ENCODE results near the gene MRPS11. TPM values are rescaled to one million over a fixed set of nuclear protein-coding genes. Genes with fewer than 3 reads are reported as not detected.
"Not testable (repeated sequence)": the region's sequence is repeated elsewhere in the genome, so short reads cannot be mapped to it uniquely, and the experiment has no call there.

The MRPS11 gene
- polyA plus RNA-seq (2013, experiment 1 of 2; ENCODE audit: insufficient read length) = 66.6 TPM
- polyA plus RNA-seq (2013, experiment 2 of 2; ENCODE audit: insufficient read length) = 34.9 TPM

DNA sequence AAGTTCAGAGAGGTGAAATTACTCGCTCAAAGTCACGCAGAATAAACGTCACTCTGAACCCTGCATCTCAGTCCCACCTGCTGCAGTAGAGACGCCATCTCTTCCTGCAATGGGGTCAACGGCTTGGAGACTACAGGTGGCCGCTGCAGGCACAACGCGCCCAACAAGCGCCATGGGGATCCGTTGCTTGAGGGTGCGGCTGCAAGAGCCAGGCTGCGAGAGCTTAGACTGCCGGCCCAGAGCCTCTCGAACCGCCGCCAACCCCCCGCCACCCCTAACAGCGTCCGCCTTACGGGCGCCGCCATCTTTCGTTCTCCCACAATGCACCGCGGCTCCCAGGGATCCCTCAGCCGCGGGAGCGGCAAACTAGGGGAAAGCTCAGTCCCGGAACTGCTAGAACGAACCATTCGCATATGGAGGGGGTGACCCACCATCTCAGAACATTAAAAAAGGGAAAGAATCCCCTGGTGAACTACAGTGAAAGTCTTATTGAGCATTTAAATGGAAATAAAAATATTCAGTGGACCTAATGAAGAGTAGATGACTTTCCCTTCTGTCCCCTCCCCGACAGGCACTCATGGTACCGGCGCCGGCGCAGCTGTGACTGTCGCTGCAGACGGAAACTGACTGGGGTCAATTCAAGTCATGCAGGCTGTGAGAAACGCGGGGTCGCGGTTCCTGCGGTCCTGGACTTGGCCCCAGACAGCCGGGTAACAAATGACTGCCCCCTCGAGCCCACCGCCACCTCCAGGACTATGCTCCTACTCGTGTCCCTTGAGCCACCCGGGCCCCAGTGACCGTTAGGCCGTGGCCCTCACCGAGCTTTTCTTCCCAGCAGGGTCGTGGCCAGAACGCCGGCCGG is at the start of gene MRPS11, which contains the start of gene MRPL46:
TSS of gene MRPS11 (plus strand) at position 636 of the 862 bp plus-strand sequence. CDS start at position 646, 10 bp downstream.
TSS of gene MRPL46 (minus strand) at position 316 of the 862 bp plus-strand sequence. CDS start at position 305, 11 bp downstream.
- DNase-seq = peak; percentile 89

- peak; percentile 21 for DNase-seq
These were observed 47.7 kb upstream of the MRPS11 start for GRCh38 chr15:88419830-88420229.

DNA sequence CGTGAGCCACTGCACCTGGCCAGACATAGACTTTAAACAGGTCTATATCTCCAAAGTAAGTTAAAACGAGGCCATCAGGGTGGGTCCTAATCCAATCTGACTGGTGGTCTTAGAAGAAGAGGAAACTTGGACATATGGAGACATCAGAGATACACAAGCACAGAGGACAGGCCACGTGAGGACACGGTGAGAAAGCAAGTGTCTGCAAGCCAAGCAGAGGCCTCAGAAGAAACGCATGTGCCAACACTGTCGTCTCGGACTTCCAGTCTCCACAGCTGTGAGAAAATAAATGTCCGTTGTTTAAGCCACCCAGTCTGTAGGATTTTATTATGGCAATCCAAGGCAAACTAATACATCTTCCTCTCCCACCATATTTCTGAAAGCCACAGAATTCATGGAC is 44.2 kb upstream of the MRPS11 start:
- no peak for DNase-seq

DNA sequence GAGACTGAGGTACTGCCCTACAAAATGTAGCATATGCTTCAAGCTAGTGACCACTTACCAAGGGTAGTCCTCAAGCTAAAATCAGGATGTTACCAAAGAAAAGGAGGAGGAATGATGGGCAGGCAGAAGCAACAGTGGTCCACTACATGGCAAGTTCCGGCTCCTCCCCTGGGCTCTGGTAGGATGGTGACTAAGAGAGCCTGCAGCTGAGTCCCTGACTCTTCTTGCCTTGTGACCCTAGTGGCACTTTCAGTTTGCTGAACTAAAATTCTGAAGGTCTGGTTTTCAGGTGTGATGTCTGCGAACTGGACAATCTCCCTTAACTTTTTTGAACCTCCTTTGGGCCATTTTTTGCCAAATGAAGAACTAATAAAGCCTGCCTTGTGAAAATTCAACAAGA is 41.2 kb upstream of the MRPS11 start:
- DNase-seq = no peak

- no peak for DNase-seq
These were observed 39.5 kb upstream of the MRPS11 start for GRCh38 chr15:88428053-88428452.

GRCh38 chr15:88428805-88429605 is 38.5 kb upstream of the MRPS11 start:
- no peak for DNase-seq

GRCh38 chr15:88430051-88430450 is 37.5 kb upstream of the MRPS11 start:
- no peak for DNase-seq

DNA sequence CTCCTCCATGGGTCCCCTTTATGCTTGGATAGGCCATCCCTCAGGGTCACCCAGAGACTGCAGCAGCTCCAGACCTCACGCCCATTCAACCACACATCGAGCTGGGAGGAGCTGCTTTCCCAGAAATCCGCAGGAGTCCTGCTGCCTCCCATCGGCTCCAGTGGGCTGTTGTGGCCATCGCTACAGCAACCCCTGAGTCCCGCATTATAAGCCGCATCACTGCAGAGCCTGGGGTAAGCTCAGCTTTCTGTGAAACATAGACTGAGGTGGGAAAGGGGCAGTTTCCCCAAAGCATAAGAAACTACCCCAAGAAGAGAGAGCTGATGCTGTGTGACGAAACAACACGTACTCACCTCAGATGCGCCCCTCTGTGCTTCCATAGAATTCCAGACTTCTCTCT is 36.1 kb upstream of the MRPS11 start:
- DNase-seq = no peak

DNA sequence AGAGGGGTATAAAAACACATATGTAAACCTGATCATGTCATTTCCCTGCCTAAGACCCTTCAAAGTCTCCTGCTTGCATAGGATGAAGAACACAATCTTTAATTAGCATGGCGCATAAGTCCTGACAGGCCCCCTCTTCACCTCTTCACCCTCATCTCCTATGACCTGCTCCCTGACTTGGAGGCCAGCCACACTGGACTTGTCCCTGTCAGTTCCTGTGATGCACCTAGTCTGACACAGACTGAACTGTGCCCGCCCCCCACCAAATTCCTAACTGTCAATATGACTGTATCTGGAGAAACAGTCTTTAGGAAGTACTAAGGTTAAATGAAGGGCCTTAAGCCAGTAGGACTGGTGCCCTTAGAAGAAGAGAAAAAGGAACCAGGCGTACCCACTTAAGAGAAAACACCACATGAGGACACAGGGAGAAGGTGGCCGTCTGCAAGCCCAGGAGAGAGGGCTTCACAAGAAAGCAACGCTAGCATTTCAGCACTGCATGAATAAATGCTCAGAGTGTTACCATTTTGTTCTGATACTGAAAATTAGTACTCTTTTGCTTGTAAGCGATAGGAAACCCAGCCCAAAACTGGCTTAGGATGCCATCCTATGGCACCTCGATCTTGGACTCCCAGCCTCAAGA is 34.3 kb upstream of the MRPS11 start:
- DNase-seq = no peak

GRCh38 chr15:88434106-88434505 is 33.4 kb upstream of the MRPS11 start:
- not testable (repeated sequence) for DNase-seq

DNA sequence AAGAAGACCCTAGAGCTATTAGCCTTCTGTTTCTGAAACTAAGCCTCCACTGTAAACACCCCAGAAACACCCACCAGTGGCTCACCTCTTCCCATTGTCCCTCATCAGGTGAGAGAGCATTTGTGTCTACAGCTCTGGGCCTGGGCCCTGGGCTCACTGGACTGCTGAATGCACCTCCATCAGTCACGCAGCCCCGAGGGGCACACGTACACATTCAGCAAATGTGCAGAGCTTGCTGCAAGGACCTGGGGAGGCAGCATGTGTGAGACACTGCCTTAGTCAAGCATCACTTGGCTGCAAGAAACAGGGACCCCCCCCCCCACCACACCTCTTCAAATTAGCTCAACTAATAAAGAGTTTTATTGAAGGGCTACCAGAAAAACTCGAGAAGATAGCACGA is 29.3 kb upstream of the MRPS11 start:
- no peak for DNase-seq

GRCh38 chr15:88440021-88440420 is 27.5 kb upstream of the MRPS11 start:
- DNase-seq = peak; percentile 72

DNA sequence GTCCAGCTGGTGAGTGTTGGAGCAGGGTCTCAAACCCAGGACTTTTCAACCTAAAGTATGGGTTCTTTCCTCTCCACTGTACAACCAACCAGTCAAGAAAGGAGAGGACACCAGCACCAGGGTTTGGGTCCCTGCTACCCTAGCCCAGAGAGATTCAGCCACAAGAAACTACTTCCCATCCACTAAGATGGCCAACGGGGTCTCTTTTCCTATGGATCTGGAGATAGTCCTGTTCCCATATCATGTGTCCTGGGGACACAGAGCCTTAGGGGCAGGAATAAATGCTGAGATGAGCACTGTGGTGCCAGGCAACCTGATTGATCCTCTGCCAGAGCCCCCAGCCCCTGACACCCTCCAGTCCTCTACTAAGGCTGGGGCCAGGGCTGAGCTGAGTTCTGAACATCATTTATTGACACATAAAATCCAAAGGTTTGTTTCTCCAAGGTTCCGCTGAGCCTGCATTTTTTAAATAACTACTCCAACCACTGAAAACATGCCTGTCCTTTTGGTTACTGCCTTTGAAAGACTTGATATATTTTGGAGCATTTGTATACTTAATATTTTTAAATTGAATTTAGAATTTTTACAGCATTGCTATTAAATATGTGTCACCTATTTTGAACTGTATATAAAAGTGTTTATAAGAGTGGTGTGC is 26.3 kb upstream of the MRPS11 start:
- no peak for DNase-seq

GRCh38 chr15:88447206-88447605 is 20.3 kb upstream of the MRPS11 start:
- no peak for DNase-seq

DNA sequence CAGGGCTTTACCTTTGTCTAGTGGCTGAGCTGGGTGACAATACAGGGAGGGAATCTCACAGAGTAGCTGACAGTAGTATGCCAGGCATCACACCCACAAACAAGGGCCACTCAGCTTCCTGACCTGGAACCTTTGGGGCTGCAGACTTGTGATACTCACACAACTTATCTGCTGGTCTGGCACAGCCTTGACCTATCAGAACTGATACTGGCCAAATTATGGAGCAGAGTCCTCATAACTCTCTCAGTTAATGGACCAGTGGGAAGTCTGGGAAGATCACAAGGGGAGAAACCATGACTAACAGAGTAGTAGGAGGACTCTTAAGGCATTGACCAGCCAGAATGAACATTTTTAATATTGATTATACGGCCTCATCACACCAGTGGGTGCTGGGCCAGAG is 19.8 kb upstream of the MRPS11 start:
- no peak for DNase-seq

DNA sequence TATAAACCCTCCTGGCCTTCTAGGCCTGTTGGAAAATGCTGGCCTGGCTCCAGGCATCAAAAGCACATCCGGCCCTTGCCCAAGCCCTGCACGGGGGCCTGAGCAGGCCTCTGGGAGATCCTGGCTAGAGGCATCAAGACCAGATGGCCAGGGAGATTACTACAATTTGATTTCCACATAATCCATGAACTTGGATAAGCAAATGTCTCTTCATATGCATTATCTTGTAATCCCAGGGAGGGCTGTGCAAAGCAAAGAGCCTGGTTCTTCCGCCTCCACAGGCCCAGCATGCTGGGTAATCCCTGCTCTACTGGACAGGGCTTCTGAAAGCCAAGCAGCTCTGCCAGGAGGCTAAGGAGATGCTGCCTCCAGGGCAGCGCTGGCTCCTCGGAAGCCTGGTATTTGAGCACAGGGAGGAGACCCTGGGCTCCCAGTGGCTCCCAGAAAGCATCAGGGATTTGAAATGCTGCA is 18.5 kb upstream of the MRPS11 start:
- no peak for DNase-seq

GRCh38 chr15:88449581-88449980 is 17.9 kb upstream of the MRPS11 start:
- no peak for DNase-seq

DNA sequence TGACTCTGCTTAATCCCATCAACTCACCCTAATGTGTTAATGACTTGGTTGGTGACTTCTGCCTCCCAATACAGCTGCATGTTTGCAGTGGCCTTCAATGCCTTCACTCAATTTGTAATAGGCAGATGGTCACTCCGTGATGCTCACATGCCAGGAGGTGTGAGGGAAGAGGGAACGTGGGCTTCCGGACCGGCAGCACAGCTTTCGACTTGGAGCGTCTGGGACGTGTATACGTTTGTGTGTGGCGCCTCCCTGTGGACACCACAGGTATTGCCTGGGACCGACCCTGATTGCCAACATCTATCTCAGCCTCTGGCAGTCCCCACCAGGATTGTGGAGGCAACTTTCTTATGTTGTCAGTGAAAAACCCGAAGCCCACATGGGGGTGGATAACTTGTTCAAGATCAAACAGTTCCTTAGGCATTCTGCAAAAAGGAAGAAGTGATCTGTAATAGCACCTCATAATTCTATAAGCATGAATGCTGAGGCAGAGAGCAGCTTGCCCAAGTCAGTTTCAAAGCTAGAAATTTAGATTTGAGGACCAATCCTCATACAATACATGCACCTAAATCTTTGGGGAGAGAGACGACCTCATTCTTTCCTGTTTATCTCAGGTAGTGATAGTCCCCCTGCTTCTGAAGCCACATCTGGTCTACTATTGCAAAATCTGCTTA is 17.2 kb upstream of the MRPS11 start:
- peak; percentile 64 for DNase-seq

DNA sequence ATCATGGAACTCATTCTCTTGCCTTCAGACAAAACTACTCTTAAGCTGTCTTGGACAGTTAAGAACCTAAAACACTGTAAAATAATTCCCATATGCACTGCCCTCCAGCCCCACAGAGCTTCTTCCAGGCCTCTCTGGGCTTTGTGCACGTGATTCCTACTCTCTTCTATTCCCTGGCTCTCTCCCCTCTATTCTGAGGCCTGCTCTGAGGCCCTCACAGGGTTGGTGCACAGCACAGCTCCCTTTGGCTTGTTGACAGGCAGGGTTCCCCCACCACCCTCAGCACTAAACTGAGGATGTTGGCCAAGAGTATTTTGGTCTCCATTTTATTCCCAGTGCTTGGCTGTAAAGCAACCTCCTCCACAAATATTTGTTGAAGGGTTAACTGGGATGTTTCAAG is 13.9 kb upstream of the MRPS11 start:
- no peak for DNase-seq

- DNase-seq = peak; percentile 27
These were observed 13.3 kb upstream of the MRPS11 start for GRCh38 chr15:88454236-88454635.

Measured in fibroblast of skin of back (primary cell).